Activated T-cell treated with anti-CD3 and anti-CD28 coated beads for 48 hours (primary cell): ENCODE data around the gene BBLN.
"Not testable (repeated sequence)": the region's sequence is repeated elsewhere in the genome, so short reads cannot be mapped to it uniquely, and the experiment has no call there.

Source experiments
- DNase-seq: peaks from one replicate; pipeline ENCODE4 v3.0.0-alpha.2; 2020; ENCODE audit warnings: low read depth

BBLN gene

DNA sequence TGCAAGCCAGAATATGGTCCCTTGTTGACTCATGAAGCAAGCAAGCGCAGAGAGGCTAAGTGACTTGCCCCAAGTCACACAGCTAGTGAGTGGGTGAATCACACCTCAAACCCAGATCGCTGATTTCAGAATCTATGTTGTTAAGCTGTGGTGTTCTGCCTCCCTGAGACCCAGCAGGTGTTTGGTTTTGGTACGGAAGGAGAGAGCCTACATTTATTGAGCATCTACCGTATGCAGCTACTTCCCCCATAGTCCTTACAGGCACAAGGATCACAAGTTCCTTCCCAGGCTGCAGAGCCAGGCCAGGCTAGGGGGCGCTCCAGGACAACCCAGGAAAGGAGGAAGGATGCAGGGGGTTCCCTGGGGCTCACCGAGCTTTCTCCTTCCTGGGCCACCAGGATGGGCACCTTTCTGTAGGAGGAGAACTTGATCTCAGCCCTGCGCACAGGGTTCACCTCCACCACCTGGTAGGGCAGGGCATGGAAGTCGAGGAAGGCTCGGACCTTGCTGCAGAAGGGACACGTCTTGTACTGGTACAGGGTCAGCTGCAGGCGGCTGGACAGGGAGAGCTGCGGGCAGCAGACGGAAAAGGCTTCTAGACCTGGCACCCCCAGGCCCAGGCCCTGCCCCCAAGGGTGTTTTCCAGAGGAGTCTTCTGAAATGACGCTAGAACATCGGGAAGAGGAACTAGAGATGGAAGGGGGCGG is 35.0 kb upstream of the BBLN start:
- DNase-seq, result peak; percentile 39

DNA sequence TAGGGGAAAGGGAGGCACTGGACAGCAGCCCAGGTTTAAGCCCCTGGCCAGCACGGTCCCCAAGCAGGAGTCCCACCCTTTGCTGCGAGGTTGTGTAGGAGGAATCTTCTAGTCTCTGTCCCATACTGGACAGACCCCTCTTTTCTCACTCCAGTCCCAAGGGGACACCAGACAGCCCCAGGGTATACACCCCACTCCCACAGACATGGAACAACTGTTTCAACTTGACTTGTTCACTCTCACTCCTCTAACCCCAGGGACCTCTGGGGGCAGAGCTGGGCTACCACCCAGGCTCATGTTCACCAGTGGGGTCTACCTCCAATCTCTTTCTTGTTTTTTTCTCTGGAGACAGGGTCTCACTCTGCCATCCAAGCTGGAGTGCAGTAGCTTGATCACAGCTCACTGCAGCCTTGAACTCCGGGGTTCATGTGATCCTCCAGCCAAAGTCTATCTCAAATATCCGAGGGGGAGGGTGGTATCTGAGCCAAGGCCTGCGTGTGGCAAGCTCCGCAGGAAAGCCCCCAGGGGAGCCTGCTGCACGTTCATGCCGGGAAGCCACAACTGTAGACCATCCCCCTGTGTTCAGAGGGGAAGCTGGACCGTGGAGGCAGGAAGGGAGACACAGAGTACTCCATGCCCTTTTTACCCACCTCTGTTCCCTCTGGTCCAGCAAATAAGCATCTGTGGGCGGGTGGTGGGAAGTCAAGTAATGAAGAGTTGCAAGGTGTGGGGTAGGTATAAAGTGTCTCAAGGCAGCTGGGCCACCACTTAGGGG is 34.3 kb upstream of the BBLN start:
- no peak for DNase-seq

DNA sequence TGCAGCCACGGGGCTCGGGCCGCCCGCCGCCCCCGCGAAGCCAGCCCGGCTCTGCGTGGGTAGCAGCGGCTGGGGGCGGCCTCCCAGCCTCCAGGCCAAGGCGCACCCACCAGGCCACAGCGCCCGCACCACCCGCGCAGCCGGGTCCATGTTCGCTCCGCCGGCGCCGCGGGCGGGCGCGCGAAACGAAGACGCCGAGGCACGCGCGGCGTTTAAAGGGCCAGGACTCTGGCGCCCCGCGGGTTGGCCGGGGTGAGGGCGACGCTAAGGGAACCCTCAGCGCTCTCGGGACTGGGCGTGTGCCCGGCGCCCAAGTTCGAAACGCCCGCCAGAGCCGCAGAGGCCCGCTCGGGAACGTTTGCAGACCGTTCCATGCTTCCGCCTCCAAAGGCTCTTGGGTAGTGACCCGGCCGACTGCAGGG is 32.5 kb upstream of the BBLN start, which contains the start of gene PTGES2:
Gene PTGES2, minus strand, starts transcription at position 162 of the 422 bp plus-strand sequence. Its CDS starts 12 bp downstream, at position 150.
- peak; percentile 82 for DNase-seq

DNA sequence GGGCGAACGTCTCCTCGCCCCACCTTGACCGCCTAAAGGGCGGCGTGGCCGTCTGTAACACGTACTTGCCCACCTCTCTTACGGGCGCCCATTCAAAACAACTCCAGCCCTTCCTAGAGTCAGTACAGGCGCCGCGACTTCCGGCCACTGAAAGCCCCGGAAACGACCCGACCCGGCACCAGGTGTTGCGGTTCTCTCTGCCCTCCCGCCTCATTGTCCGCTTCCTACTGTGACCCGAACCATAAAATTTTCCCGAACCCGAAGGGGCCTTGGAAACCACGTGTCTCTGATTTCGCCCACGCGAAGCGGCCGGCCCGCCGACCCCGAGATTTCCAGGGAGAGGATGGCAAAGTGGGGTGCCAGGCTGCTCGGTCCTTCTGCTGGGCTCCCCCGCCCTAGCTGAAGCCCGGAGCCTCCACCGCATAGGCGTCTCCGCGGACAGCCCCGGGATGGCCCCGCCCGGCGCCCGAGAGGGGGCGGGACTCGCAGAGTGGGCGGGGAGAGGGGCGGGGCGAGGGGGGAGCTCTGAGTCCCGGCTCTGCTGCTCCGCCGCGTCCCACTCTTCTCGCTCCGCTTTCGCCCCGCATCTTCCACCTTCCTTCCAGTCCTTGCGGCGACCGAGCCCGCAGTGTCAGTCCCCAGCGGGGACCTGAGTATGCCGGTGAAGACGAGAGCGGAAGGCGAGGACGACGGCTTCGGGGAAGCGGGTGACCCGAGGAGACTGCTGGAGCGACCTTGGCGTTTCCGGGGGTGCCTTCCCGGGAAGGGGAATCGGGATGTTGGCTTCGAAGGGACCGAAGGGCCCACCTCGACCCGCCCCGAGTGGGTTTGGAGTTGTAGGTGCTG is 31.9 kb upstream of the BBLN start:
- DNase-seq, result peak; percentile 82

DNA sequence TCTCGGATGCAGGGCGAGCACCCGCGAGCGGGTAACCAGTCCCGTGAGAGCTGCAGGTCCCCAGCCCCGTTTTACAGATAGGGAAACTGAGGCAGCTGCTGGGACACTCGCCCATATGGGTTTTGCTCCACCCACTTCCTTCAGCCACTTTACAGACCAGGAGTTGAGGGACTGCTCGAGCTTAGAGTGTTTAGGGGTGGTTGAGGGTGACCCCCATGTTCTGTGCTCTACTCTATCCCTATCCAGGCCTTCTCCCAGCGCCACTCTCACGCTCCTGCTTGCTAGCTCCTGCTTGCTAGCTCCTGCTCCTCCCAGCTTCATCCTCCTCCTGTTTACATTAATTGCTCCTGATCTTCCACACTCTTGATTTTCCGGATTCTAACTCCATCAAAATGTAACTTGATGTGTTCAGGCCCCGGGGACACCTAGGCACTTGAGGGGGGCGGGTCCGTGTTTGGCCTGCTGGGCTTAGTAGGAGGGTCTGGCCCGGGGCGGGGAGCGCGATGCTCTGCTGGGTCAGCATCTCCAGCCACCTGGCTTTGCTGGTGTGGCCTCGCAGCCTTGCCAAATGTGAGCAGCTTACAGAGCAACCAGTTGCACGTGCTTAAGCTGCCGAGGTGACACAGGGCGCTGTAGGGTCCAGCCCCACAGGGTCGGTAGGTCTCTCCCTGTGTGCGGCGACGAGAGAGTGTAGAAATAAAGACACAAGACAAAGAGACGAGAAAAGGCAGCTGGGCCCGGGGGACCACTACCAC is 31.1 kb upstream of the BBLN start:
- no peak for DNase-seq

DNA sequence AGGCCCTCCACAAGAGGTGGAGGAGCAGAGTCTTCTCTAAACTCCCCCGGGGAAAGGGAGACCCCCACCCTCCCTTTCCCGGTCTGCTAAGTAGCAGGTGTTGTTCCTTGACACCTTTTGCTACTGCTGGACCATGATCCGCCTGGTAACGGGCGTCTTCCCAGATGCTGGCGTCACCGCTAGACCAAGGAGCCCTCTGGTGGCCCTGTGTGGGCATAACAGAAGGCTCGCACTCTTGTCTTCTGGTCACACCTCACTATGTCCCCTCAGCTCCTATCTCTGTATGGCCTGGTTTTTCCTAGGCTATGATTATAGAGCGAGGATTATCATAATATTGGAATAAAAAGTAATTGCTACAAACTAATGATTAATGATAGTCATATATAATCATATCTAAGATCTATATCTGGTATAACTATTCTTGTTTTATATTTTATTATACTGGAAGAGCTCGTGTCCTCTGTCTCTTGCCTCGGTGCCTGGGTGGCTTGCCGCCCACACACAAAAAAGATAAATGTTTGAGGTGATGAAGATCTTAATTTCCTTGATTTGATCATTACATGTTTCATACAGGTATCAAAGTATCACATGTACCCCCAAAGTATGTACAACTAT is 30.0 kb upstream of the BBLN start:
- DNase-seq, result peak; percentile 40

DNA sequence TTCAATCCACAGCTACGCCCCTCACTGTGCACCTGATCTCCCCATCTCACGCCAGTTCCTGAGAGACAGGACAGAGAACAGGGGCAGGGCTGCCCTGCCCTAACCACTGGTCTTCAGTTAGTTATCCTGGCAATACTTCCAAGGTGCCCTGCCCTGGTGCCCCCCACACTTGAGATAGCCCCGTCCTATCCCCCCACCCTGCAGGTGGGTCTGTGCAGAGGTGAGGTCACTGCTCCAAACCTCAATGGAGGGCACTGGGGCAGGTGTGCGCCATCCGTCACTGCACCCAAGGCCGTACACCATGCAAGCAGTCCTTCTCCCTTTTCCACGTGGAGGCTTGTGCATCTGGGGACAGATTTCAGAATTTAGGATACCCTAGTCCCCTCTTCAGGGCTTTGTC is 29.4 kb upstream of the BBLN start:
- not testable (repeated sequence) for DNase-seq

DNA sequence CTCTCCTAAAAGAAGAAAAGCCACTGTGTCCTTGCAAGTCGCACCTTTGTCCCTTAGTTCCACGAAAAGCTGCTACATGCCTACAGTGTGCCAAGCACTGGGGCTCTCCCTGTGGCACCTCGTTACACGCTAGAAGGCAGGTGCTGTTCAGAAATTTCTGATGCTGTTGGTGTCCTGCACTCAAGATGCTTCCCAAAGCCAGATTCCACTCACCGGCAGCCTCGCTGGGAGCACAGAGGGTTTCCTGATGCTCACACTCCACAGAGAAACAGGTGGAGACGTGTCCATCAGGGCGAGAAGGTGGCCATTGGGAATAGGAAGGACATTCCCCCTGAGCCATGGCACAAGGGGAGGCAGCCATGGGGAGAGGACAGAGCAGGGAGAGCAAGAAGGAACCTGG is 28.7 kb upstream of the BBLN start:
- not testable (repeated sequence) for DNase-seq

DNA sequence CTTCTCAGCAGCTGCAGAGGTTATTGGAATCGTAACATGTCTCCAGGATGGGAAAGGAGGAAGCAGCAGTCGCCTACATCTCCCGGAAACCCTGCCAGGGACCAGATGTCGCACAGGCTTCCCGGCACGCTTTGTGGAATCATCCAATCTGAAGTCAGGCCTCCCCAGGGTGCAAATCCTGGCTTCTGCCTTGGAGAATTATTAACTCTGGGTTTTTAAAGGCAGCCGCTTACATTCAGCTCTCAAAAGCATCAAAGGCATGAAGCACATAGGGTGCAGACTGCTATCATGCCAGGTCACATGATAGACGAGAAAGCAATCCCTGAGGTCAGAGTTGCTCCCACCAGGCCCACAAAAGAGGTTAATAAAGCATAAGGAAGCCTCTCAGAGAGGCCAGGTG is 27.9 kb upstream of the BBLN start:
- not testable (repeated sequence) for DNase-seq

DNA sequence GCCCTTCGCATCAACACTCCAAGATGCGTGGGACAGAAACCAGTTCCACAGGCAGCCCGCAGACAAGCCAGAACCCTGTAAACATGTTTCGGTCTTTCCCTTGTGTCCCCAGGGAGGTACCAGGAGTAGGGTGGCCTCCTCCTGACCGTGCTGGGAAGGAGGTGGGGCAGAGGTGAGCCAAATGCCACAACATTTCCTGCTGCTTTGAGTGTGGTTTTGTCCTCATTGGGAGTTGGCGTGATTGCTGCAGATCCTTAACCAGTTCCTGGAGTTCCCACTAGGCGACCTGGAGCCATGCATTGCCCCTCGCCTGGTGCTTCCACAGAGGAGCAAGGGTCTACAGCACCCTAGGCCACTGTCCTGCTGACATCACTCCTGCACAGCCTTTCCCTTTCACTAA is 24.5 kb upstream of the BBLN start:
- not testable (repeated sequence) for DNase-seq

DNA sequence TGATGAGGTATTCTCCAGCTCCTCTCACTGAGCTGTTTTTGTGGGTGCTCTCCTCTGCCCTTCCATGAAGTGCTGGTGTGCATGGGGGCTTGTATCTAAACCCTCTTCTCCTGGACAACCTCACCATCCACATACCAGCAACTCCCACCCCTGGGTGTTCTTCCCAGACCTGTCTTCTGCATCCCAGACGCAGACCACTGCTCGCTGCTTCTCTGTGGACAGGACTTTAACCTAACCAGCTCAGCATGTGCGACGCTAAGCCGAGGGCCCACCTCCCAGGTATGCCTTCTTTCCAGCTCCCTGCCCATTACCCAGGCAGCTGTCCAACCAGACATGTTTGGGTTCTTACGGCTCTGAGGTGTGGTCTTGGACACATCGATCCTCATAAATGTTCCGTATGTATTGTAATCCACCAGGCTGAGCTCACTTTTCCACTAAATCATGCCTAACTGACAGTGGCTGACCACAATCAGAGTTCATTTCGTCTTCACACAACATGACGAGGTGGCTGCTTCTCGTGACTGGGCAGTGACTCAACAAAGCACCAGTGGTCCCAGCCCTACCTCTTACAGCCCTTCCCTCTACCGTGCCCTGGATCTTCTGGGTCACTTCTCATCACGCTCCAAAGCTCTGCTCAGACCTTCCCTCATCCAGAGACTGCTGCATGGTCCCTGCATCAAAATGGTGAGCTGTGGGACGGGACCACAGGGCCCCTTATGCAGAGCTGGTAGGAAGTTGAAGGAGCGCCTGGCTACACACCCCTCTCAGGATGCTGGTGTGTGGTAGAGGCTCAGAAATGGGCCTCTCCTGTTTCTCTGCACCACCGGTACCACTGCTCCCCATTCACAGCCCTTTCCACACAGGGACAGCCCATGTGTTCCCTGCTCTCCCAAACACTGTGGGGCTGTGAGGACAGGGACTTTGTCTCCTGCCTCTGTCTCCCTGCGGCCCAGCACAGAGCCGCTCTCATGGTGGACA is 23.0 kb upstream of the BBLN start:
- no peak for DNase-seq

DNA sequence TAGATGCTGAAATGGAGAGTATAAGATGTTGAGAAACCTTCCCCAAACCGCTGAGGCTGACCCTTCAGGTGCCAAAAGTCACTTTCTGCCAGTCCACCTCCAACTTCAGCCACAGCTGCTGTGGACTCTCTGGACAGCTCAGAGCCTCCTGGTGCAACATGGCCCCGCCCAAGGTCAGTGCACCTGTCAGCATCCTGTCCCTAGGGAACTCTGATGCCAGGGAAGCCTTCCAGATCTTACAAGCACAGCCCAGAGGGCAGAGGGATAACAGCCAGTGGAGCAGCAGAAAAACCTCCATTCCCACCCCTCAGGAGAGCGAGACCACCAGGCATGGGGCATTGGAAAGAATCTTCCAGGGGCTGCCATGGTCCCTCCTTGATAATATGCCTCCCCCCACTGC is 22.1 kb upstream of the BBLN start:
- DNase-seq, result no peak

DNA sequence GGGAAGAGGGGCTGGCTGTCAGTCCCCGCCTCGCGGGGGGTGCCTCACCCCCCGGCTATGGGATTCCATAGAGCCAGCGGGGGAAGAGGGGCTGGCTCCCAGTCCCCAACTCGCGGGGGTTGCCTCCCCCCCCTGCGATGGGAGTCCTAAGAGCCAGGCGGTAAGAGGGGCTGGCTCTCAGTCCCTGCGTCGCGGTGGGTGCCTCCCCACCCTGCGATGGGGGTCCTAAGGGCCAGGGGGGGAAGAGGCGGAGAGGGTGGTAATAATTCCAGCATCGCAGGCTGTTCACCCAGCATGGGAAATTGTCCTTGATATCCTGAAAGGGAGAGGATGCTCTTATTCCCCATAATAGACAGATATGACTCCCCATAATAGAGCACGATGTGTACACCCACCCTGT is 20.4 kb upstream of the BBLN start:
- DNase-seq, result no peak

DNA sequence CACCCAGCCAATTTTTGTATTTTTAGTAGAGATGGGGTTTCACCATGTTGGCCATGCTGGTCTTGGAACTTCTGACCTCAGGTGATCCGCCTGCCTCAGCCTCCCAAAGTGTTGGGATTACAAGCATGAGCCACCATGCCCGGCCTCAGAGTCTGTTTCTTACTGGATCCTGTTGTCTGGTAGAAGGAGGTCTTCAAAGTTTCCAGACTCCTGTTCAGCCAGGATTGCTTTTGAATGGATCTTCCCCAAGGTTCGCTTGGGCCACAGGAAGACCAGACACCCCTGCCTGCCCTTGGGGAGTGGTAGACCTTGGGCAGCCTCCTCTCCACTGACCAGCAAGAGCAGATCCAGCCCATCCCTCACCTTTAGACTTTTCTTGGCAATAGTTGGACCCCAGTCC is 18.5 kb upstream of the BBLN start:
- no peak for DNase-seq

DNA sequence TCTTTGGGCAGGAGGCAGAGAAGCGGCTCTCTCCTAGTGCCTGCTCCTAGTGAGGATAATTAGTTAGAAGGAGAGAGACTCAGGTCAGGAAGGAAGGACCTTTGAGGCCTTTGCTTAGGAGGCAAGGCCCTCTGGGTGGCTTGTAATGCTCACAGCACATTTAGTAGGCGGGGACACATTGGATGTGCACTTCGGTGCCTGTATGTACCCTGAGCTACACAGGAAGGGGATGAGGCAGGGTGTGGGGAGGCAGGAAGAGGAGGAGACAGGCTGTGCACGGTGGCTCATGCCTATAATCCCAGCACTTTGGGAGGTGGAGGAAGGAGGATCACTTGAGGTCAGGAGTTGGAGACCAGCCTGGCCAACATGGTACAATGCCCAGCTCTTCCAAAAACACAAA is 18.0 kb upstream of the BBLN start:
- no peak for DNase-seq

DNA sequence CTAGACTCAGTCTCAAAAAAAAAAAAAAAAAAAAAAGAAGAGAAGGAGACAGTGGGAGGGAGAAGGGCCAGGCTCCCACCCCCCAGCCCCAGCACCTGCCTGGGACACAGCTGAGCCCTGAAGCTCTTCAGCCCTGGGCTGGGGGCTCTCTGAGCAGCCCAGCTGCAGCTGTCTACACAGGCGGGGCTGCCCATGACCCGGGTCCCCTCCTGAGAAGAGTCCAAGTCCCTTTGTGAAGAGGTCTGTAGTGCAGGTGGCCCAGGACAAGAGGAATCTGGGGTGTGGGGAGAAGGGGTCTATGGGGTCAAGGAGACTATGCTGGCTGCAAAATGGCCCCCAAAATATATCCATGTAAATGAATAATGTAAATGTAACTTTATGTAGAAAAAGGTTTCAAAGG is 17.5 kb upstream of the BBLN start:
- DNase-seq, result no peak

DNA sequence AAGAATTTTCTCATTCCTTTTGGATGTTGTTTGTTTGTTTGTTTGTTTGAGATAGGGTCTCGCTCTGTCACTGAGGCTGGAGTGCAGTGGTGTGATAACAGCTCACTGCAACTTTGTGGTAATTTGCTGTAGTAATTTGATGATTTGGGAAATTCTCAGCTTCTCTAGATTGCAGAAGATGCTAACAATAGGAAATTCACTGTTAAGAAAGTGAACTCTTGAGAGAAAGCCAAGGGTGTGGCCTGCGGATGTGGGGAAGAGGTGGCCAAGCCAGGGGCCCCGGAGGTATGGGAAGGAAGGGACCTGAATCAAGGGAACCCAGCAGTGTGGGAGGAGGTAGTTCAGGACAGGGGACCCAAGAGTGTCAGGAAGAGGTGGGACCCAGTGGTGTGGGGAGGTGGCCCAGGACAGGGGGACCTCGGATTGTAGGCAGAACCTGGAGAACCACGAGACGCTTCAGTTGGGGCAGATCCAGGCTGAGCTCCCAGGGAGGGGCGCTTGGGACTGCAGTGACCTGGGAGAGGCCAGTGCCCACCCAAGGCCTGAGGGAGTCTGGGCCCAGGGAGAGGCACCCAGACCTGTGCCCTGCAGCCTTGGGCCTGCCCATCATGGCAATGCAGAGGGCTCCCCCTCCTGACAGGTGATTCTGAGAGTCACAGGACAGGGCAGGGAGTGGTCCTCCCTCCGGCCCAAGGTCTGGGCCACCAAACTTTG is 16.4 kb upstream of the BBLN start:
- DNase-seq, result no peak

DNA sequence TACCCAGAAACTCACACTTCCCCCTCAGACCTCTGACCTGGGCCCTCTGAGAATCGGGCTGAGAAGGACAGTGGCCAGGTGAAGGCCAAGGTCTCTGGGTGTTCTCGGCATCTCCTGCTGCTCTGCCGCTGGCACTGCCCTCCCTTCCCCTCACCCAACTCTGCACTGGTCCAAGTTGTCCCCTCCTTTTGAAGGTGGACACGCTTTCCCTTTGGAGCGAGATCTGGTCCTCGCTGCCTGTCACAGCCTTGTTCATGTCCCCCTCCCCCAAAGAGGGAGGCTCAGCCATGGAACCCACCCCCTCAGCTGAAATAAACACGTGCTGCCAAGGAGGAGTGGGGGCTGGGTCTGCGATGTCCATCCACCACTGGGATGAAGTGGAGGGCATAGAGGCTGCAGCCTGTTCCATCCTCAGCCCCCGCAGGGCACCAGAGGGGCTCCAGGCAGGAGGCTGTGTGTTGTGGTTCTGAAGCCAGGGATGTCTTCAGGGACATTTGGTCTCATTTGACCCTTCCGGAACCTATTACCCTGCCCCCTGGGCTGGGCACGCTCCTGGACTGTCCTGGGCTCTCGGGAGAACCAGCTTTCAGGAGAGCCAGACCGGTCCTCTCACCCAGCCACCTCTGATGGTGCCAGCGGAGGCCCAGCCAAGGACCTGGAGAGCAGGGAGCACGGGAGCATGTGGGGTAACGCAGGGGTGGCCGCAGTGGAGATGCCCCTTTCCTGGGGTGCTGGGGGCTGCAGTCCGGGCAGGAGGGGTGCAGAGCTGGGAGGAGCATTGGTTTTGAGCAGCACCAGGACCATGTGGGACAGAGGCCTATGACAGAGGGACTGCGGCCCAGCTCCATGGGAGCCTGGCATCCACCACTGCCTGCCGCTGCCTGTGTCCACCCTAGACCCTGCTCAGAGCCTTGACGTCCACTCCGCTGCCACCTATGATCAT is 15.6 kb upstream of the BBLN start:
- DNase-seq, result no peak
